ENCODE results near the gene SLC22A6. TPM values are rescaled to one million over a fixed set of nuclear protein-coding genes. Genes with fewer than 3 reads are reported as not detected.
"Not testable (repeated sequence)": the region's sequence is repeated elsewhere in the genome, so short reads cannot be mapped to it uniquely, and the experiment has no call there.

Gene SLC22A6
- total RNA-seq, 3 donors from 2014 or later, result not detected

DNA sequence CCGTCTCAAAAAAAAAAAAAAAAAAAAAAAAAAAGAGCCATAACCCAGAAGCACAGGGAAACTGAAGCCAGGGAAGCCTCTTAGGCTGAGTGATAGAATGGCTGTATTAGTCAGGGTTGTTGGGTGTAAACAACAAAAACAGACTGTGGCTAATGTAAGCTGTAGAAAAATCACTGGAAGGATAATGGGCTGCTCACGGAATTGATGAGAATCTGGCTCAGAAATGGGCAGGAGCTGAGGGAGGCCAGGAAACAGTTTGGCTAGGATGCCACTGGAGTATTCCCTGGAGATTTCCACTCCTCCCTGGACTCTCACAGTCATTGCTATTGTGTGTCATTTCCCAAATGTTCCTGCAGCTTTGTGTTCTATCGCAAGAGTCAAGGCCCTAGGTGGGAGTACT lies 22.4 kb downstream of the SLC22A6 start:
- no peaks in the 10 kb centered on the region for H3K36me3 Mint-ChIP-seq (ENCODE audit: insufficient read depth)
- H3K9me3 Mint-ChIP-seq, result no peaks in the 10 kb centered on the region
- peaks cover 26% of the 10 kb centered on the region for H3K27me3 Mint-ChIP-seq (ENCODE audit: low read depth)
- DNase-seq, result no peak
- peaks cover 3% of the 10 kb centered on the region for H3K4me1 Mint-ChIP-seq (ENCODE audit: low read depth)
- ATAC-seq, result no peak
- H3K4me3 Mint-ChIP-seq, result no peak overlapping the region

DNA sequence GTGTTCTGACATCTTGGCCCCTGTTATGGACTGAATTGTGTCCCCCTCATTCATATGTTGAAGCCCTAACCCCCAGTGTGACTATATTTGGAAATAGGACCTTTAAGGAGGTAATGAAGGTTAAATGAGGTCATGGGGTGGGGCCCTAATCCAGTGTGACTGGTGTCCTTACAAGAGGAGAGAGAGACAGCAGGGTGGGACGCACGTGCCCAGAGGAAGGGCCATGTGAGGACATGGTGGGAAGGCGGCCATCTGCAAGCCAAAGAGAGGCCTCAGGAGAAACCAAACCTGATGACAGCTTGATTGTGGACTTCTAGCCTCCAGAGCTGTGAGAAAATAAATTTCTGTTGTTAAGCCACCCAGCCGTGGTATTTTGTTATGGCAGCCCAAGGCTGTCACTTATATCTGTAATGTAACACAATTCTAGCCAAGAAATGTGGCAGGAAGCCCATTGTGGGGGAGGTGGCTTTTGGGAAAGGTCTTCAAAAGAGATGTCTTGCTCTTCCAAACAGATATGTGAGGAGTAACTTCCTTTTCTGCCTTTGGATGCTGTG lies 23.7 kb downstream of the SLC22A6 start:
- no peaks in the 10 kb centered on the region for H3K9me3 Mint-ChIP-seq
- H3K36me3 Mint-ChIP-seq (ENCODE audit: insufficient read depth), result no peaks in the 10 kb centered on the region
- peaks cover 3% of the 10 kb centered on the region for H3K4me1 Mint-ChIP-seq (ENCODE audit: low read depth)
- DNase-seq (no peak), ATAC-seq (no peak)
- H3K27me3 Mint-ChIP-seq (ENCODE audit: low read depth), result peaks cover 23% of the 10 kb centered on the region
- no peak overlapping the region for H3K4me3 Mint-ChIP-seq

DNA sequence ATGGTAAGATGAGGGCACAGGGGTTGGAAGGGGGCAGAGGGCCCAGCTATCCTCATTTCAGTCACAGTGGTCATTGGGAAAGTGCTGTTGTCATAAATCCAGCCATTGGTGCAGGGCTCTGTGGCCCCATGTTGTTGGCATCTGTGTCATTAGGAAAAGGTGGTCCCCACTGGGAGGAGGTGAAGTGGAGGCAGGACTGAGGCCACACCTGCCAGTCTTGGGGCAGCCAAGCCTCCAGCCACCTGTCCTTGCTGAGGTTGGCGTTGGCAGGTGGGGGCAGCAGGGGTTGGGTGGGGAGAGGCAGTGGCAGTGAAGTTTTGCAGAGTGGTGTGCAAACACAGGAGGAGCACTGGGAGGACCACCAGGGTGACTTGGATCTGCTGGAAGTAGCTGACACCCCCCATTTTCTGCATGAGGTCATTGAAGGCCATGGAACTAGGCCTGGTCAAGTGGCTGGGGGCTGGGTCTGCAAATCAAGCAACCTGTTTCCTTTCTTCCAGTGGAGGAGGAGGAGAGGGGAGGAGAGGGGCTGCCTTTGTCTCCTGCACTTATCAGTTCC lies 25.3 kb downstream of the SLC22A6 start:
- no peaks in the 10 kb centered on the region for H3K36me3 Mint-ChIP-seq (ENCODE audit: insufficient read depth)
- ATAC-seq, result no peak

DNA sequence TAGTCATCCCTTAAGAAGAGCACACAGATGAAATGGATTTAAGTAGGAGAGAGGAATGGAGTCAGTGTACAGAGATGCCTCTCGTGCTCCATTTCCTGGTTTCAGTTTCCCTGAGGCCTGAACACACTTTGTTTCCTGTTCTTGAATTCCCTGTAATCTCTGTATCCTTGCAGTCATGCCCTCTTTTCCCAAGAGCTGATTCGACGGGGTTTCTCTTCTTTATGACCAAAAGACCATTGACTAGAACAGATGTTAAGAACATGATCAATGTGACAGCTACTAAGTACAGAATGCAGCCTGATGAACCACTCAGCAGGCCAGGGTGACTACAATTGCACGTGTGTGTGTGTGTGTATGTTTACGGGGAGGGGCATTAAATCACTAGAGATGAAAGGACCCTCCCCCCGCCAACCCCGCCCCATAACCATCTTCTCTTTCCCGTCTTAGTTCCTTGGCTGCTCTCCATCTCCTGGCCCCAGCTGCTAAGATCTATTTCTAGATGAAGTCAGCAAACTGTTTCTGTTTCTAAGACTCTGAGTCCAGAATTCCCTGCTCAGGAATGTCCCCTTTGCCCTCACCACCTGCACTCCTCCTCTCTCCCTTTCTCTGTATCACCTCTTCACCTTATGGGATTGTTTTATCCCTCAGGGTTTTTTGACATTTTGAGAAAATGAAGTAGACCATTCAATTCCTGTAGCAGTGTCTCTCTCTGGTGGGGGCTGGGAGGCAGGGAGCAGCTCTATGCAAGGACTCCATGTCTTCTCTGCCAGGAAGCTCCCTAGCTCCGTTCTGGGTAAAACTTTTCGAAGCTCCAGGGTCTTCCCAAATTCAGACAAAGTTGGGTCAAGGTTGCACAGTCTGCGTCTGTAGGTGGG lies 26.0 kb downstream of the SLC22A6 start:
- Mint-ChIP-seq H3K27me3 (ENCODE audit: low read depth) (peaks cover 17% of the 10 kb centered on the region), H3K4me3 (no peak overlapping the region), H3K36me3 (ENCODE audit: insufficient read depth) (no peaks in the 10 kb centered on the region), H3K4me1 (ENCODE audit: low read depth) (peaks cover 3% of the 10 kb centered on the region), H3K9me3 (no peaks in the 10 kb centered on the region)
- DNase-seq (no peak), ATAC-seq (no peak)

More for the DNA sequence above, 25.3 kb downstream of the SLC22A6 start:
- Mint-ChIP-seq H3K4me3 (no peak overlapping the region), H3K4me1 (ENCODE audit: low read depth) (peaks cover 3% of the 10 kb centered on the region), H3K9me3 (no peaks in the 10 kb centered on the region), H3K27me3 (ENCODE audit: low read depth) (peaks cover 20% of the 10 kb centered on the region)
- no peak for DNase-seq

DNA sequence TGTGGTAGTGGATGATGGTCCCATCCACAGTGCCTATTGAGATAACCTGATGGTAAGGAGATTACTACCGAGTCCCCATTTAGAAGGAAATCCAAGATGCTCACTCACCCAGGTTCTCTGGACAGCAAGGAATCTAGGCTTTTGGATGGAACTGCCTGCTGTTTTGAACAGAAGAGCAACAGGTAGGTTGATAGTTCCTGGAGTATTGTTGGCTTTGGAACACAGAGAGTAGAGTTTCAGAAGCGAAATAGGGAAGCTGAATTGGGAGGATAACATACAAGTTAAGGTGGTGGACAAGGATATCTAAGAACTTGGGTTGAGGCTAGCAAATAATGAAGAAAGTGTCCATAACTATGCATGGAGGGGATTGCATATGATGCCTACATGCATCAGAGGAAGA lies 27.6 kb downstream of the SLC22A6 start:
- H3K4me3 Mint-ChIP-seq, result no peak overlapping the region
- ATAC-seq (no peak), DNase-seq (no peak)
- no peaks in the 10 kb centered on the region for H3K9me3 Mint-ChIP-seq
- no peaks in the 10 kb centered on the region for H3K36me3 Mint-ChIP-seq (ENCODE audit: insufficient read depth)
- H3K4me1 Mint-ChIP-seq (ENCODE audit: low read depth), result peaks cover 3% of the 10 kb centered on the region
- peaks cover 20% of the 10 kb centered on the region for H3K27me3 Mint-ChIP-seq (ENCODE audit: low read depth)

DNA sequence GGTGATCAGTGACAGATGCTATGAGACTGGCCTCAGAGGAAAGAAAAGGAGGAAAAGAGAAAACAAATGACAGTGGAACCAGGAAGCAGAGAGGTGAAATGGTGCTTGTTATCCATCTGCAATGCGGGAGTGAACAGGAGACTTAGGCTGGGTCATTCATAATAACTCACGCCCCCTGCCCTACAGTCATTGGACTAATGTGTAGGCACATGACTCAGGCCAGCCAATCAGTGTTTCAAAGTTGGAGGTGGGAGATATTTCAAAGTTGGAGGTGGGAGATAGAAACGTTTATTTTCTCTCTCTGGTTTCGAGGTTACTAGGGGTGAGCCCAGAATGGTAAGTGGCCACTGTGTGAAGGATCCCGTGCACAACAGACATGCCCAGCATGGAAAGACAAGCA lies 30.3 kb downstream of the SLC22A6 start:
- no peaks in the 10 kb centered on the region for H3K36me3 Mint-ChIP-seq (ENCODE audit: insufficient read depth)
- DNase-seq (no peak), ATAC-seq (no peak)
- no peak overlapping the region for H3K4me3 Mint-ChIP-seq
- H3K9me3 Mint-ChIP-seq, result no peaks in the 10 kb centered on the region
- peaks cover 30% of the 10 kb centered on the region for H3K27me3 Mint-ChIP-seq (ENCODE audit: low read depth)
- peaks cover 3% of the 10 kb centered on the region for H3K4me1 Mint-ChIP-seq (ENCODE audit: low read depth)

DNA sequence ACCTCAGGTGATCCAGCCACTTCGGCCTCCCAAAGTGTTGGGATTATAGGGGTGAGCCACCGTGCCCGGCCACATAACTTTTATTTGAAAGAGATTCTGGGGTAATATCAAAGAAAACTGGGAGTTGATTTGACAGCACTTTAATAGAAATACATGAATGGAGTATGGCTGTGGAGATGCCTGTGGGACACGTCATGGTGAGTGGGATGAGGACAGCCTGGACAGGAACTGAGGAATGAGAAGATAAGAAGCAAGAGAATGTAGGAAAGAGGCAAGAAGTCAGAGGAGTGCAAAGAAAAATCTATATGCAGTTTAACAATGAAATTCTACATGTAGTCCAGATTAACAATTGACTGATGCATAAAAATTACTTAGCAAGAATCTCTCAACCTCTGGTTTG lies 31.0 kb downstream of the SLC22A6 start:
- H3K36me3 Mint-ChIP-seq (ENCODE audit: insufficient read depth), result no peaks in the 10 kb centered on the region
- peaks cover 36% of the 10 kb centered on the region for H3K27me3 Mint-ChIP-seq (ENCODE audit: low read depth)
- ATAC-seq, result no peak

DNA sequence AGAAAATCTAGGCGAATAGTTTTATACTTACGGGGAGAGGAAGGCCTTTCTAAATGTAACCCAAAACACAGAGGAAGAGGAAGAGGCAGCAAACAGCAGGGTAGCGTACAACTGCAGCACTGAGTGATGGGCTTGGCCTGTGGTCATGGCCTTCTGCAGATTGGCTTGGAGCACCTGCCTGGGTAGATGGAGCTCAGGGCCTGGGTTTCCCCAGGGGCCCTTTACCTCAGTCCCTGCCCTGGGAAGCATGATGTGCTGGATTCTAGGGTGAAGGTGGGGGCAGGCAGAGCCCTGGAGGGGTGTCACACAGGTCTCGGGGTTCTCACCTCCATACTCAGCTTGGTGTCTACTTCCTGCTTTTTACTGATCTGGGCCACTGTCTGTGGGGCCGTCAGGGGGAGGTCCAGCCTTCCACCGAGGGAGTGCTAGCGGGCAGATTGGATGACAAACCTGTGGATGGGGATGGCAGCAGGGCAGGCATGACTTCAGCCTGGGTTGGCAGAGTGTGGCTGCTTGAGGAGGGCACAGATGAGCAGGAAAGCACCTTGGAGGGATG lies 35.9 kb downstream of the SLC22A6 start:
- Mint-ChIP-seq H3K27me3 (ENCODE audit: low read depth) (peaks cover 35% of the 10 kb centered on the region), H3K36me3 (ENCODE audit: insufficient read depth) (no peaks in the 10 kb centered on the region), H3K4me3 (no peak overlapping the region), H3K9me3 (no peaks in the 10 kb centered on the region), H3K4me1 (ENCODE audit: low read depth) (no peaks in the 10 kb centered on the region)
- DNase-seq (no peak), ATAC-seq (no peak)

More for the DNA sequence above, 31.0 kb downstream of the SLC22A6 start:
- H3K9me3 Mint-ChIP-seq, result no peaks in the 10 kb centered on the region
- peaks cover under 1% of the 10 kb centered on the region for H3K4me1 Mint-ChIP-seq (ENCODE audit: low read depth)
- DNase-seq, result no peak
- no peak overlapping the region for H3K4me3 Mint-ChIP-seq

DNA sequence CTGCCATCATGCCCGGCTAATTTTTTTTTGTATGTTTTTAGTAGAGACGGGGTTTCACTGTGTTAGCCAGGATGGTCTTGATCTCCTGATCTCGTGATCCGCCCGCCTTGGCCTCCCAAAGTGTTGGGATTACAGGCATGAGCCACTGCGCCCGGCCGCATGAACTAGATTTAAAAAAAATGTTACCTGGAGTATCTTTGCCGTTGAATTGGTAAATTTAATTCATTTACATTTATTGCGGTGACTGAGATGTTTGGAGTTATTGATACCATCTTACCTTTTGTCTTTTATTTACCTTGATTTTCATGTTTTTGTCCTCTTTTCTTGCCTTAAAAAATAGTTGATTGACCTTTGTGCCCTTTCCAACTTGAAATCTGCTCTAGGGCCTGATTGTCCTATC lies 39.2 kb downstream of the SLC22A6 start:
- not testable (repeated sequence) for H3K36me3 Mint-ChIP-seq (ENCODE audit: insufficient read depth); H3K4me1 Mint-ChIP-seq (ENCODE audit: low read depth); ATAC-seq; H3K4me3 Mint-ChIP-seq; DNase-seq; H3K9me3 Mint-ChIP-seq
- H3K27me3 Mint-ChIP-seq (ENCODE audit: low read depth), result peaks cover 29% of the 10 kb centered on the region

DNA sequence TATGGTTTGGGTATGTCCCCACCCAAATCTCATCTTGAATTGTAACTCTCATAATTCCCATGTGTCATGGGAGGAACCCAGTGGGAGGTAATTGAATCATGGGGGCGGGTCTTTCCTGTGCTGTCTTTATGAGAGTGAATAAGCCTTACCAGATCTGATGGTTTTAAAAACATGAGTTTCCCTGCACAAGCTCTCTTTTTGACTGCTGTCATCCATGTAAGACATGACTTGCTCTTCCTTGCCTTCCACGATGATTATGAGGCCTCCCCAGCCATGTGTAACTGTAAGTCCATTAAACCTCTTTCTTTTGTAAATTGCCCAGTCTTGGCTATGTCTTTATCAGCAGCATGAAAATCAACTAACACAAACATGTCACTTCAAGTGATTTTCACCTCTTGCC lies 47.2 kb downstream of the SLC22A6 start:
- H3K4me1 Mint-ChIP-seq (ENCODE audit: low read depth); H3K27me3 Mint-ChIP-seq (ENCODE audit: low read depth); ATAC-seq; H3K36me3 Mint-ChIP-seq (ENCODE audit: insufficient read depth); H3K9me3 Mint-ChIP-seq; DNase-seq; H3K4me3 Mint-ChIP-seq: not testable (repeated sequence)

DNA sequence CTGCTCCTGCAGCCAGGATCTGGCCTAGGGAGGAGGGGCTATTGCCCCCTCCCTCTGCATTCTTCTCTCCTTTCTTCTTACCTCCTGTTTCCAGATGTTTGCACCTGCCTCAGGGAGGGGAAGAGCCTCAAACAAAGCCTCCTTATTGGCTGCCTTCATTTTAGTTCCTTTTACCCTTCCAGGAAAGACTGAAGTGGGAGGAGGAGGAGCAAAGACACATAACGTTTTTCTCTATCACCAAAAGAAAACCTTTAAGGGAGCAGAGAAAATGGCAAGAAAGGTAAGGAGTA lies 50.3 kb downstream of the SLC22A6 start:
- Mint-ChIP-seq H3K36me3 (ENCODE audit: insufficient read depth) (no peaks in the 10 kb centered on the region), H3K27me3 (ENCODE audit: low read depth) (peaks cover 24% of the 10 kb centered on the region), H3K4me3 (no peak overlapping the region), H3K9me3 (peaks cover 8% of the 10 kb centered on the region), H3K4me1 (ENCODE audit: low read depth) (peaks cover 2% of the 10 kb centered on the region)
- ATAC-seq, result no peak
- no peak for DNase-seq

DNA sequence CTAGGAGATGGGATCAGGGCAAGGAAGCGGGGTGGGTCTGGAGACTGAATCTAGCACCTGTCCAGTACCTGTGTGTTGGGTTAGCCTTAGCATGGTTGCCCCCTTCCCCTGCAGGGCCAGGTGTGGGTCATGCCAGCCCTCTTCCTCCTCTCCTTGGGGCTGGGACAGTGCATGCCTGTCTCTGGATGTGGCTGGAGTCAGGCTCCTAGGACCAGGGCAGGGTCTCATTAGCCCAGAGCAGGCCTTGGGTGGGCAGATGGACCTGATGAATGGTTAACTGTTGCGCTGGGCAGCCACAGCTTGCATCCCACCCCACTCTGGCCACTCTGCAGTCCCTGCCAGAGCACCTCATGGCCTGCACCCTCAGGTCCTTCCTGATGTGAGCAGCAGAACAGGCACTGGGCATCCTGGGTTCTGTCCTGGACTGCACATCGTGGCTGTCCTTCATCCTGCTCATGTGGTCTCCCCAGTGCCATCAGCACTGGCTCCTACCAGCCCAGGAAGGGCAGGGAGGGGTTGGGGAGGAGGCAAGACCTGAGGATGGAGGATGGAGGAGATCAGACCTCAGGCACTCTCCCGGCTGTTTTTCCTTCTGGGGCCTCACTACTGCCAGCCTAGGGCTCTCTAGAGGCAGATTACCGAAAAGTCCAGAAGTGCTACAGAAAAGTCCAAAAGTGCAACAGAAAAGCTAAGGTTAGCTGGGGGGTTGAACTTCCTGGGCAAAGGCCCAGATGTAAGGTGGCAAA lies 50.8 kb downstream of the SLC22A6 start:
- DNase-seq (no peak), ATAC-seq (no peak)
- Mint-ChIP-seq H3K36me3 (ENCODE audit: insufficient read depth) (no peaks in the 10 kb centered on the region), H3K9me3 (peaks cover 8% of the 10 kb centered on the region), H3K27me3 (ENCODE audit: low read depth) (peaks cover 28% of the 10 kb centered on the region), H3K4me3 (no peak overlapping the region), H3K4me1 (ENCODE audit: low read depth) (peaks cover 2% of the 10 kb centered on the region)

DNA sequence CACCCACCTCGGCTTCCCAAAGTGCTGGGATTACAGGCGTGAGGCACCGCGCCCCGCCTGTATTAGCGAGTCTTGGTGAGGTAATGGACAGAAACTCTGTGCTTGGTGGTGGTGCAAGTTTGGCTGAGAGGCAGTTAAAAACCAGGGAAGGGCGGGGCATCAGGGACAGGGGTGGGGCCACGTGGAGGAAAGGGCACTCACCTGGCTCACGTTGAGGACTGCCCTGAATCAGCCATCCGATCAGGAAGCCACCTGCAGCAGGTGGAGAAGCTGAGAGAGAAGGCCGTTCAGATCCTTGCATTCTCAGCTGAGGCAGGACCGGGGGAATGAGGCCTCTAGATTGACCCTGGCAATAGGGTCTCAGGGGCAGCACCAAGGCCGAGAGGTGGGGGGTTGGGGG lies 51.5 kb downstream of the SLC22A6 start:
- Mint-ChIP-seq H3K4me3 (no peak overlapping the region), H3K27me3 (ENCODE audit: low read depth) (peaks cover 34% of the 10 kb centered on the region), H3K9me3 (peaks cover 8% of the 10 kb centered on the region), H3K36me3 (ENCODE audit: insufficient read depth) (no peaks in the 10 kb centered on the region), H3K4me1 (ENCODE audit: low read depth) (peaks cover 2% of the 10 kb centered on the region)
- ATAC-seq (no peak), DNase-seq (no peak)

DNA sequence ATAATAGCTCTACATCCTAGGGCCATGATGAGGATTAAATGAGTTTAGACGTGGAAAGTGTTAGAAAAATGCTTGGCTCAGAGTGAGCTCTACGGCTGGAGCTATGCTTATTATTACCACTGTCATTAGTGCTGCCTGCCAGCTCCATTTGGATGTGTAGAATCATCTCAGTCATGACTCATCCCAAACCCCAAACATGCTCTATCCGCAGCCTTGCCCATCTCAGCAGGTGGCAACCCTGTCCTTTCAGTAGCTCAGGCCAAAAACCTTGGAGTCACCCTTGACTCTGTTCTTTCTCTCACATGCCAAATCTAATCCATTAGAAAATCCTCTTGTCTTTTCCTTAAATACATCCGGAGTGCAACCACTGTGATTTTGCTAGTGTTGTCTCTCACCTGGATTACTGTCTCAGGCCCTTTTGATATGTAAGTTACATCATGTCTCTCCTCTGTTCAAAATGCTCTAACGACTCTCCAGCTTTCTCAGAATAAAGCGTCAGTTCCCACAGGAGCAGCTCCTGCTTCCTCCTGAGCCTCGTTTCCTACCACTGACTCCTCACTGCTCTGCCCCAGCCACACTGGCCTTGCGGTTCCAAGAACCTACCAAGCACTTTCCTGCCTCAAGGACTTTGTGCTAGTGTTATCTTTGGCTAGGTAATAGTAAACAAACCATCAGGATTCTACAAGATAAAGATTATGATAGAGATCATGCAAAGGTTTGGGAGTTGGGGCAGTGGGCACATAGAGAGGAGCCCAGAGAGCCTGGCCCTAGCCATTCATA lies 53.1 kb downstream of the SLC22A6 start:
- ATAC-seq, result no peak
- Mint-ChIP-seq H3K4me3 (no peak overlapping the region), H3K9me3 (no peaks in the 10 kb centered on the region), H3K27me3 (ENCODE audit: low read depth) (peaks cover 48% of the 10 kb centered on the region), H3K36me3 (ENCODE audit: insufficient read depth) (no peaks in the 10 kb centered on the region), H3K4me1 (ENCODE audit: low read depth) (no peaks in the 10 kb centered on the region)
- no peak for DNase-seq
